ENCODE measurements around the gene LCE3A.
"Not testable (repeated sequence)": the region's sequence is repeated elsewhere in the genome, so short reads cannot be mapped to it uniquely, and the experiment has no call there.

LCE3A gene, protein sequence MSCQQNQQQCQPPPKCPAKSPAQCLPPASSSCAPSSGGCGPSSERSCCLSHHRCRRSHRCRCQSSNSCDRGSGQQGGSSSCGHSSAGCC

GRCh38 chr1:152622803-152623202 lies at the start of gene LCE3A:
TSS of gene LCE3A (minus strand) at chr1:152623103. CDS start at chr1:152623103, 0 bp downstream.
- no peak for DNase-seq

GRCh38 chr1:152667648-152668047 lies 44.7 kb upstream of the LCE3A start:
- no peak for DNase-seq

DNA sequence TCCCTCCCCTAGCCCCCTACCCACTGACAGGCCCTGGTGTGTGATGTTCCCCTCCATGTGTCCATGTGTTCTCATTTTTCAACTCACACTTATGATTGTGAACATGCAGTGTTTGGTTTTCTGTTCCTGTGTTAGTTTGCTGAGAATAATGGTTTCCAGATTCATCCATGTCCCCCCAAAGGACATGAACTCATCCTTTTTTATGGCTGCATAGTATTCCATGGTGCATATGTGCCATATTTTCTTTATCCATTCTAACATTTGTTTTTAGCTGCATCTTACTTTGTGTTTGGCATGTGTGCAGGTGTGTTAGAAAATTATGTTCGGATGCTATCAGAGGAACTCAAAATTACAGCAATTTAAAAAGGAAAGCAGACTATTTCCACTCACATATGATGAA lies 43.3 kb upstream of the LCE3A start:
- DNase-seq, result not testable (repeated sequence)

- DNase-seq, result no peak
These were observed 40.2 kb upstream of the LCE3A start, which contains the start of gene LCE2D for GRCh38 chr1:152663098-152663497. TSS of gene LCE2D (plus strand) at chr1:152663380. CDS start at chr1:152664106, 726 bp downstream.

DNA sequence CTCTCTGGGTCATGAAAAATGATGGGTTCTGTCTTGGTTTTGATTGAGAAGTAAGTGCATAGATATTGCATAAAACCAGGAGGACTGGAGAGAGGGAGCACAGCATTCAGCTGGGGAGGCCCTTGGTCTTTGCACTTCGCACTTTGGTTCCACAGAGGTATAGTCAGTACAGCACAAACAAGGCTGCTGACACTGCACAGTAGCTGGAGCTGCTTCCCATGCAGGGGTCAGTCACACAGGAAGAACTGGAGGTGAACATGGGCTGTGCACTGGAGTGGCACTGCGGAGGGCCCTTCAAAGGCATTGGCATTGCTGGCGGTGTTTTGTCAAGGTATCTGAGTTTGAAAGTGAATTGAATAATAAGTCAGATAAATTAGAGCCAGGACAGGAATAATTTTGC lies 35.7 kb upstream of the LCE3A start:
- no peak for DNase-seq

DNA sequence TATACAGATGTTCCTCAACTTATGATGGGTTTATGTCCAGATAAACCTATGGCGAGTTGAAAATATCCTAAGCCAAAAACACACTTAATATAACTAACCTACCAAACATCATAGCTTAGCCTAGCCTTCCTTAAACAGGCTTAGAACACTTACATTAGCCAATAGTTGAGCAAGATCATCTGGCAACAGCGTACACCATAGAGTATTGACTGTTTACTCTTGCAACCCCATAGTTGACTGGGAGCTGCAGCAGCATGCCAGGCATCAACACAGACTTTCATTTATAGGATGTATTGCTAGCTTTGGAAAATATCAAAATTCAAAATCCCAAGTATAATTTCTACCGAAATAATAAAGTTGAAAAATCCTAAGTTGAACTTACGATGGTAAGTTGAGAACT lies 34.8 kb upstream of the LCE3A start:
- no peak for DNase-seq

GRCh38 chr1:152656459-152656858 lies 33.6 kb upstream of the LCE3A start:
- DNase-seq, result no peak

- peak; percentile 25 for DNase-seq
These were observed 31.2 kb upstream of the LCE3A start for GRCh38 chr1:152654110-152654509.

DNA sequence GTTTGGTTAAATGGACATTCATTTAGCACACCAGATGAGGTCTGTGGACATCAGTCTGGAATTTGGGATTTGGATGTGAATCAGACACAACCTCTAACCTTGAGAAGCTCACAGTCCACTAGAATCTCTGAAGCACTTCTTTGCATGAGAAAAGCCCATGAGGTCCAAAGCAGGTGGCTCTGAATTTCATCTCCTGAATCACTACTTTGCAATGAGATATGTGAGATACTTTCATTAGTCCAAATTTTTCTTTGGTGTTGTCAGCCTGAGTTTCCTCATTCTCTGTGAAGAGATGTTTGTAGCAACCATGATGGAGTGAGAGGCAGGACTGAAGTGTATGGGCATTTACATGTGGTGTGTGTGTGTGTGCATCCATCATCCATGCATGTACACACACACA lies 23.8 kb upstream of the LCE3A start:
- no peak for DNase-seq

DNA sequence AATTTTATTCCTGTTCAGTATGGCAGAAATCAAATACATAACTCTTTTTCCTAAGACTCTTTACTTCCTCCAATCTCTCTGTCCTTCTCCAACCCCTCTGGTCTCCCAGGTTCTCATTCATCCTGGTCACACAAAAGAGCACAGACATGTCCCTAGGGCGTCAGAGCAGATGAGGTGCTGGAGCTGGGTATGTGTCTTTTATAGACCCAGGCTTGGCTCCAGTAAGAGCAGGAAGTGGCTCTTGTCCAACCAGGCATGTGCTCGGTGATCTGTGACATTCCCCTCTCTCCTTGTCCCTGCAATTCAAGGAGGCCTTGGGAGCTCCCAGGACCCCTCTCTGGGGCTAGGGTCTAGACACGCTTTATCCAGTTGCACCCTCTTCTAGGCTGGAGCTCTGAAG lies 22.2 kb upstream of the LCE3A start:
- DNase-seq, result no peak

GRCh38 chr1:152643945-152644344 lies 21.0 kb upstream of the LCE3A start:
- DNase-seq, result no peak

- no peak for DNase-seq
These were observed 17.4 kb upstream of the LCE3A start for GRCh38 chr1:152640351-152640750.

GRCh38 chr1:152630596-152630995 lies 7.7 kb upstream of the LCE3A start:
- no peak for DNase-seq

- no peak for DNase-seq
These were observed 3.8 kb upstream of the LCE3A start for GRCh38 chr1:152626744-152627143.

DNA sequence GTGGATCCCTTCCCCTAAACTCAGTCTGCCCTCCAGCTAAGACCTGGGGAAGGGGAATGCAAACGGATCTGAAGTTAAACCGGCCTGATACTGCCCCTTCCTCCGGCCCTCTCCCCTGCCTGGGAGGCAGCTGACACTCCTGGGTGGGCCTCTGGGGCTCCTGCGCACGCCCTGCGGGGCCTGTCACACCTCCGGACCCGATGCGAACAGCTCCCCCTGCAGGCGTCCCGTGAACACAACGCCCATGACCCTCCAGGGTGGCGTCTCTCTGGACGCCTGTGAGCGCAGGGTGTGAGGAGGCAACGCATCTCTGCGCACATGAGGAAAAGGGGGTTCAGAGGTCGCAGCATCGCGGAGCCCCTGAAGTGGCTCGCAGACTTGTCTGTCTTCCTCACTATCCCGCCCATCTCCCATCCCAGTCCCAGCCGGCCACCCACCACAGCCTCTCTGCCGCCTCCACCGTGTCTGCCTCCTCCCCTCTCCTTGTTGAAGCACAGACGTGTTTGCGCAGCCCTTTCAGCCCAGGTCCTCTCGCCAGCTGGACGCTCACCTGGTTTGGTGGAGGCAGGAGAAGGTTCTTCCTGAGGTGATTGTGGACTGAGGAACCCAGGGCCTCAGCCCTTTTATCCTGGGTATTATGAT lies 421 bp upstream of the LCE3A start:
- no peak for DNase-seq

- no peak for DNase-seq
These were observed 910 bp downstream of the LCE3A start for GRCh38 chr1:152621993-152622392.

DNA sequence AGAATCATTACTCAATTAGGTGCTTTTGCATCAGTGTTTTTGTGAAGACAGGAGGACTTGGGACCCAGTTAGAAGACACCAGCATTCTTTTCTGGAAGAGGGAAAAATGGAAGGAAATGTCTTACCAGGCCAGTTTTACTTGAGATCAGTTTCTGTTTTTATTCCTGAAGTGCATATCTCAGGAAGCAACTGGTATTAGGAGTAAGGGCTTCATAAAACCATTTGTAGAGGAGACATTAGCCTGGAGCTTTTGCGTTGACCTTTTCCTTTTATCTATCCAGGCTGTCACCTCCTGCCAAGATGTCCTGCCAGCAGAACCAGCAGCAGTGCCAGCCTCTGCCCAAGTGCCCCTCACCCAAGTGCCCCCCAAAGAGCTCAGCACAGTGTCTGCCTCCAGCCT lies 9.4 kb downstream of the LCE3A start, which contains the start of gene LCE3B:
Gene LCE3B, plus strand, starts transcription at position 301 of the 400 bp plus-strand sequence. Its CDS starts 0 bp downstream, at position 301.
- no peak for DNase-seq

DNA sequence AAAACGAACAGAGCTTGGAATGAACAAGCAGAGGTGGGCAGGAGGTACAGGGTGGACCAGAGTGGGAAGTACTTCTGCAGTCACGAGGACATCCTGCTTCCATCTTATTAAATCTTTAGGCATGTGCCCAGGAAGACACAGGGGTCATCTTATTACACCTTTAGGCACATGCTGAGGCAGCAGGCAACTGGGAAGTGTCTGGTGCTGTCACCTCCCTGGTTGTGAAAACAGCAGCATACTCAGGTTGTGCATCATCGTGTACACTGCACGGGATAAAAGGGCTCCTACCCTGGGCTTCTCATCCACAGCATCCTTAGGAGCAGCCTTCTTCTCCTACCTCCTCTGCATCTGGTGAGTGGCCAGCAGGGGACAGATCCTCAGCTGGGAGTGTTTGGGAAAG lies 23.0 kb downstream of the LCE3A start, which contains the start of gene LCE3C:
Gene LCE3C, plus strand, starts transcription at position 301 of the 400 bp plus-strand sequence. CDS start 498 bp downstream, outside the sequence.
- DNase-seq, result no peak

DNA sequence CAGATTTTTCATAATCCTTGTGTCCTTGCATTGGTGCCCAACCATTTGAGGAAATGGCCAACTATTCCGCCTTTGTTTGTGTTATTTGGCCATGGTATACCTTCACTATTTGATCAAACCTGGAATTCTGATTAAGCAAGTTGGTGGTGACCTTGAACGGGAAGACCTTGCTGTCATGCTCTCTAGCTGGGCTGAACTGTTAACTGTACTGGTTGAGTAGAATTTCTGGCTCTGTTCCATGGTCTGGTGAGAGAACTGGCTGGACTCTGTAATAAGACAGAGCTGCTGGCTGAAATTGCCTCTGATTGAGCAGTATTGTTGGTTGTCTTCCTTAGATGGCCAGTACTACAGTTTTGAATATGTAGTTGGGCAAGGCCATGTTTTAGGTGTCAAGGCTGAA lies 25.9 kb downstream of the LCE3A start:
- no peak for DNase-seq

GRCh38 chr1:152585586-152585985 lies 37.3 kb downstream of the LCE3A start:
- no peak for DNase-seq

- DNase-seq, result no peak
These were observed 40.3 kb downstream of the LCE3A start for GRCh38 chr1:152582647-152583046.

- no peak for DNase-seq
These were observed 42.5 kb downstream of the LCE3A start, which contains the start of gene LCE3D for GRCh38 chr1:152580433-152580832. TSS of gene LCE3D (minus strand) at chr1:152580516. CDS start at chr1:152579936, 580 bp downstream.

DNA sequence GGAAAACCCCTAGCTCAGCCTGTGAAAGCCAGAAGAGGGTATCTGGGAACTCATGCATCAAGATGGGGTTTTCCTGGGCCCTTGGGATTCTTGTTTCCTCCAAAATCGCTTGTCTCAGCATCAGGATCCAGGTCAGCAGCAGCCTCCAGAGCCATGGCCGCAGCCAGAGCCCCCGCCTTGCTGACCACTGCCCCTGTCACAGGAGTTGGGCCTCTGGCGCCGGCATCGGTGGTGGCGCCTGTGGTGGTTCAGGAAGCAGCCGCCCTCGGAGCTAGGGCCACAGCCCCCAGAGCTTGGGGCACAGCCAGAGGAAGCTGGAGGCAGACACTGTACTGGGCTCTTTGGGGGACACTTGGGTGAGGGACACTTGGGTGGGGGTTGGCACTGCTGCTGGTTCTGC lies 43.4 kb downstream of the LCE3A start:
- DNase-seq, result not testable (repeated sequence)

- DNase-seq, result no peak
These were observed 45.7 kb downstream of the LCE3A start for GRCh38 chr1:152577168-152577567.

Data from DMS153 (cell line).